Measurements from ENCODE around the gene GPAM. TPM values are rescaled to one million over a fixed set of nuclear protein-coding genes. Genes with fewer than 3 reads are reported as not detected.

The GPAM gene
- total RNA-seq, 1 experiment from 2014 or later = 16.0 TPM

- Histone ChIP-seq H4K20me1 (ENCODE audit: control insufficient read depth, insufficient read depth, insufficient read length) (no peaks in the 10 kb centered on the region), H3K56ac (ENCODE audit: insufficient read length, low read depth, low read length) (no peak overlapping the region), H3K9me3 (ENCODE audit: control insufficient read depth, low read depth, low read length) (no peaks in the 10 kb centered on the region), H3K79me1 (ENCODE audit: insufficient read depth, low read depth, low read length, poor library complexity, severe bottlenecking) (no peaks in the 10 kb centered on the region), H2BK12ac (ENCODE audit: insufficient read length, low read depth, low read length) (no peak overlapping the region), H2BK20ac (ENCODE audit: low read depth, low read length, poor library complexity, severe bottlenecking) (no peak overlapping the region), H4K5ac (ENCODE audit: insufficient read length, low read depth, low read length) (no peak overlapping the region), H2BK120ac (ENCODE audit: low read depth, low read length, poor library complexity, severe bottlenecking) (no peak overlapping the region), H3K14ac (ENCODE audit: insufficient read depth, low read length) (no peak overlapping the region), H3K4me1 (ENCODE audit: insufficient read depth, low read length) (no peaks in the 10 kb centered on the region), H4K8ac (replicated peaks; ENCODE audit: insufficient read length, low read depth, low read length) (no peak overlapping the region), H3K27me3 (ENCODE audit: insufficient read depth, low read length) (no peaks in the 10 kb centered on the region), H3K79me2 (ENCODE audit: insufficient read depth, low read length) (no peaks in the 10 kb centered on the region), H2BK5ac (ENCODE audit: insufficient read length, low read length) (no peak overlapping the region), H4K91ac (ENCODE audit: insufficient read length, low read depth, low read length) (no peak overlapping the region), H3K27ac (ENCODE audit: insufficient read length, low read depth, low read length) (no peak overlapping the region), H3K4ac (ENCODE audit: low read depth, low read length) (no peak overlapping the region), H3K9ac (ENCODE audit: extremely low read depth, insufficient read length, low read length) (no peak overlapping the region), H2AK5ac (ENCODE audit: insufficient read length, low read length) (no peak overlapping the region), H2AFZ (ENCODE audit: low read length) (no peak overlapping the region), H3K23ac (ENCODE audit: insufficient read length, low read depth, low read length) (no peak overlapping the region), H3T11ph (ENCODE audit: low read length) (no peak overlapping the region), H3K4me2 (ENCODE audit: insufficient read depth, insufficient read length, low read length) (no peak overlapping the region), H3K18ac (ENCODE audit: insufficient read length, low read depth, low read length) (no peak overlapping the region), H2BK15ac (ENCODE audit: low read depth, low read length) (no peak overlapping the region), H3K23me2 (ENCODE audit: insufficient read length, low read depth, low read length, poor library complexity, severe bottlenecking) (no peaks in the 10 kb centered on the region)
- 0 out of 4 replicates have a peak, but pooled peaks cover 0 to under 1% of the 10 kb centered on the region in 2 experiments for H3K4me1 Mint-ChIP-seq
- no peaks in the 10 kb centered on the region; a peak in 1 of 5 replicates for H3K9me3 Mint-ChIP-seq
- TF ChIP-seq, protein P1, sequence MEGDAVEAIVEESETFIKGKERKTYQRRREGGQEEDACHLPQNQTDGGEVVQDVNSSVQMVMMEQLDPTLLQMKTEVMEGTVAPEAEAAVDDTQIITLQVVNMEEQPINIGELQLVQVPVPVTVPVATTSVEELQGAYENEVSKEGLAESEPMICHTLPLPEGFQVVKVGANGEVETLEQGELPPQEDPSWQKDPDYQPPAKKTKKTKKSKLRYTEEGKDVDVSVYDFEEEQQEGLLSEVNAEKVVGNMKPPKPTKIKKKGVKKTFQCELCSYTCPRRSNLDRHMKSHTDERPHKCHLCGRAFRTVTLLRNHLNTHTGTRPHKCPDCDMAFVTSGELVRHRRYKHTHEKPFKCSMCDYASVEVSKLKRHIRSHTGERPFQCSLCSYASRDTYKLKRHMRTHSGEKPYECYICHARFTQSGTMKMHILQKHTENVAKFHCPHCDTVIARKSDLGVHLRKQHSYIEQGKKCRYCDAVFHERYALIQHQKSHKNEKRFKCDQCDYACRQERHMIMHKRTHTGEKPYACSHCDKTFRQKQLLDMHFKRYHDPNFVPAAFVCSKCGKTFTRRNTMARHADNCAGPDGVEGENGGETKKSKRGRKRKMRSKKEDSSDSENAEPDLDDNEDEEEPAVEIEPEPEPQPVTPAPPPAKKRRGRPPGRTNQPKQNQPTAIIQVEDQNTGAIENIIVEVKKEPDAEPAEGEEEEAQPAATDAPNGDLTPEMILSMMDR (conservative IDR thresholded peaks at IDR 0.05) = no peak
- no CpG with 5 or more reads among the region's 3 CpGs for WGBS (ENCODE audit: extremely low coverage, insufficient read length, low lambda C conversion rate)
- no peak for DNase-seq
- no peak overlapping the region for H3K27ac Mint-ChIP-seq
- no peak overlapping the region for H3K4me3 Mint-ChIP-seq
- no peaks in the 10 kb centered on the region for H3K36me3 Mint-ChIP-seq (ENCODE audit: insufficient read depth in 1 of 3, low read depth in 3 of 3)
- H3K27me3 Mint-ChIP-seq (ENCODE audit: low read depth) = peaks cover 3% of the 10 kb centered on the region; the same call in 1 of the 2 replicates
These were observed 58.7 kb downstream of the GPAM start for GRCh38 chr10:112124866-112125265.

All from H9 (cell line).